GM10248 (cell line): Measurements from ENCODE around the gene MLXIP.

Source experiments
- CTCF ChIA-PET: fragments of 300-600 bp; sonication (Branson Sonifier 250); formaldehyde crosslinking; extraction: SDS; loops from one replicate; lab custom pipeline; 2021; ENCODE audit warnings: antibody characterized with exemption; lab: Yijun Ruan, JAX
- POLR2A ChIA-PET: fragments of 350-650 bp; sonication (Branson Sonifier 250); formaldehyde crosslinking; extraction: SDS; loops from one replicate; lab custom pipeline; 2020; ENCODE audit warnings: antibody characterized with exemption; lab: Yijun Ruan, JAX
- DNase-seq: peaks from one replicate; pipeline ENCODE4 v3.0.0; 2012; ENCODE audit errors: extremely low spot score
- TF ChIP-seq, protein P1 (sequence below): IDR thresholded peaks from 2 replicates; pipeline ENCODE4 v1.5.1; 2012; ENCODE audit warnings: mild to moderate bottlenecking, low read depth; ENCODE audit errors: extremely low read depth, missing control alignments, control extremely low read depth

MLXIP gene

DNA sequence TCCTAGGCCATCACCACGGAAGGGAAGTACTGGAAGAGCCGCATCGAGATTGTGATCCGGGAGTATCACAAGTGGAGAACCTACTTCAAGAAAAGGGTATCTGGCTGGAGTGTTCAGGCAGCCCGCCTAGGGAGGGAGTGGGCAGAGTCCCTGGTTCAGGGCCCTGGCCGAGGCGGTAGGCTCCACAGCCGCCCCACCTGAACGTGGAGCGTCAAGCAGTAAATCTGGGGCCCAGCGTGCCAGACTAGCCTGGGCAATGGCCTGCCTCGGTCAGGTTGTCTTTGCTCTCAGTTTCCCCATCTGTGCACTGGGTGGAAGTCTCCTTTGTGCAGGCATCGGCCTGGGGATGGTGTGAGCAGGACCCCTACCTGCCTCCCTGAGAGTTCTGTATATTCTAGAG is 50.6 kb downstream of the MLXIP start:
- TF ChIP-seq, protein P1, sequence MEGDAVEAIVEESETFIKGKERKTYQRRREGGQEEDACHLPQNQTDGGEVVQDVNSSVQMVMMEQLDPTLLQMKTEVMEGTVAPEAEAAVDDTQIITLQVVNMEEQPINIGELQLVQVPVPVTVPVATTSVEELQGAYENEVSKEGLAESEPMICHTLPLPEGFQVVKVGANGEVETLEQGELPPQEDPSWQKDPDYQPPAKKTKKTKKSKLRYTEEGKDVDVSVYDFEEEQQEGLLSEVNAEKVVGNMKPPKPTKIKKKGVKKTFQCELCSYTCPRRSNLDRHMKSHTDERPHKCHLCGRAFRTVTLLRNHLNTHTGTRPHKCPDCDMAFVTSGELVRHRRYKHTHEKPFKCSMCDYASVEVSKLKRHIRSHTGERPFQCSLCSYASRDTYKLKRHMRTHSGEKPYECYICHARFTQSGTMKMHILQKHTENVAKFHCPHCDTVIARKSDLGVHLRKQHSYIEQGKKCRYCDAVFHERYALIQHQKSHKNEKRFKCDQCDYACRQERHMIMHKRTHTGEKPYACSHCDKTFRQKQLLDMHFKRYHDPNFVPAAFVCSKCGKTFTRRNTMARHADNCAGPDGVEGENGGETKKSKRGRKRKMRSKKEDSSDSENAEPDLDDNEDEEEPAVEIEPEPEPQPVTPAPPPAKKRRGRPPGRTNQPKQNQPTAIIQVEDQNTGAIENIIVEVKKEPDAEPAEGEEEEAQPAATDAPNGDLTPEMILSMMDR: no peak
- POLR2A ChIA-PET: no interaction called here
- CTCF ChIA-PET: interaction anchor here (1.4 to 15.4 kb wide), 3 partner anchors 64 to 75 kb away, joined by 4 to 209 read pairs (median 73); no protein-coding TSS in a partner anchor
- DNase-seq: no peak

- TF ChIP-seq, protein P1: no peak
- DNase-seq: no peak
- CTCF ChIA-PET: interaction anchor here (1.1 to 5.7 kb wide), 7 partner anchors 41 to 225 kb away, joined by 3 to 73 read pairs (median 4); no protein-coding TSS in a partner anchor
- POLR2A ChIA-PET: no interaction called here
Observed at GRCh38 chr12:122130150-122130549, 51.6 kb downstream of the MLXIP start.

DNA sequence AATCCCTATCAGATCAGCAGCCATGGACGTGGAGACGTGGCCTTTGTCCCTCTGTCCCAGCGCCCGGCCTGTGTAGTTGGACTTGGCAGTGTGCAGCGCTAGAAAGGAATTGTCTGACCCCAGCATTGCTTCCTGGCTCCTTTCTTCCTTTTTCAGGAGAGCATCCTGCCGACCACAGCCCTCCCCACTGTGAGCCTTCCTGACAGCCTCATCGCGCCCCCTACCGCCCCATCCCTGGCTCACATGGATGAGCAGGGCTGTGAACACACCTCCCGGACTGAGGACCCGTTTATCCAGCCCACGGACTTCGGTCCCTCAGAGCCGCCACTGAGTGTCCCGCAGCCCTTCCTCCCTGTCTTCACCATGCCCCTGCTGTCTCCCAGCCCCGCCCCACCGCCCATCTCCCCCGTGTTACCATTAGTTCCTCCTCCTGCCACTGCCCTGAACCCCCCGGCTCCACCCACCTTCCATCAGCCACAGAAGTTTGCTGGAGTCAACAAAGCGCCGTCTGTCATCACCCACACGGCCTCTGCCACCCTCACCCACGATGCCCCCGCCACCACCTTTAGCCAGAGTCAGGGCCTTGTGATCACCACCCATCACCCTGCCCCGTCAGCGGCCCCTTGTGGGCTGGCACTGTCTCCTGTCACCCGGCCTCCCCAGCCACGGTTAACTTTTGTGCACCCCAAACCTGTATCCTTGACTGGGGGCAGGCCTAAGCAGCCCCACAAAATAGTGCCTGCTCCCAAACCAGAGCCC is 54.8 kb downstream of the MLXIP start:
- no peak for DNase-seq
- POLR2A ChIA-PET: no interaction called here
- CTCF ChIA-PET: interaction anchor here (0.7 to 5.7 kb wide), 4 partner anchors 10 to 222 kb away, joined by 3 to 73 read pairs (median 4); no protein-coding TSS in a partner anchor
- TF ChIP-seq, protein P1: no peak

DNA sequence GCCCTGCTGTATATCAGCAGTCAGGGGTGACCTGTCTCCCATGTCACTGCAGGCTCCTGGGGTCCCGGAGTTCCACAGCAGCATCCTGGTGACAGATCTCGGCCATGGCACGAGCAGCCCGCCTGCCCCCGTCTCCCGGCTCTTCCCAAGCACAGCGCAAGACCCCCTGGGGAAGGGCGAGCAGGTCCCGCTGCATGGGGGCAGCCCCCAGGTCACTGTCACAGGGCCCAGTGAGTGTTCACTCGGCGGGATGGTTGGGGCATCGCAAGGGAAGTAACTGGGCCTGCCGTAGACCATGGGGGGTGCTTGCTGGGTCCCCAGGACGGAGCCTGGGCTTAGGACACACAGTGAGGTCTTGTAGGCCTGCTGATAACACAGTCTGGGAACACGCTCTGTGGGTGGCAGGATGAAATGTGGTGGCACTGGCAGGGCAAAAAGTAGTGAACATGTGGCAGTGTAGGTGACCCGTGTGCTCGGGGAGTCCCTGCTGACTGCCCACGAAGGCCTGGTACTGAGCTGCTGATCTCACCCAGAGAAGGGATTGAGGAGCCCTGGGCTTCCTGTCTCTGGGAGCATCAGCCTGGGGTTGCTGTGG is 57.0 kb downstream of the MLXIP start:
- no peak for DNase-seq
- ChIA-PET POLR2A (no interaction called here), CTCF (interaction anchor here (0.6 kb wide), 1 partner anchor 12 kb away, joined by 3 read pairs; no protein-coding TSS in a partner anchor)
- TF ChIP-seq, protein P1: no peak

GRCh38 chr12:122137229-122137628 is 58.7 kb downstream of the MLXIP start:
- POLR2A ChIA-PET: no interaction called here
- TF ChIP-seq, protein P1: no peak
- no peak for DNase-seq
- CTCF ChIA-PET: interaction anchor here (1.7 to 1.9 kb wide), 2 partner anchors 14 to 53 kb away, joined by 6 to 8 read pairs; no protein-coding TSS in a partner anchor

GRCh38 chr12:122137681-122138080 is 59.1 kb downstream of the MLXIP start:
- POLR2A ChIA-PET: no interaction called here
- no peak for DNase-seq
- TF ChIP-seq, protein P1: no peak
- CTCF ChIA-PET: interaction anchor here (0.9 to 1.9 kb wide), 3 partner anchors 14 to 83 kb away, joined by 4 to 8 read pairs (median 6); no protein-coding TSS in a partner anchor
